GM19328 (cell line): ENCODE data around the gene CXorf66.
"Not testable (repeated sequence)": the region's sequence is repeated elsewhere in the genome, so short reads cannot be mapped to it uniquely, and the experiment has no call there.

Experiments used
- ATAC-seq: cut with Tn5 transposase; IDR thresholded peaks from one replicate; pipeline ENCODE4 v1.9.1; 2021; ENCODE audit warnings: mild to moderate bottlenecking, moderate library complexity; ENCODE audit not compliant: unreplicated experiment

Gene CXorf66

GRCh38 chrX:139965421-139965820, at the start of gene CXorf66:
CXorf66 (minus strand) TSS chrX:139965521; CDS start chrX:139965496, 25 bp downstream.
- no peak for ATAC-seq

- no peak for ATAC-seq
Measured at GRCh38 chrX:139982856-139983255, 17.5 kb upstream of the CXorf66 start.

- no peak for ATAC-seq
Measured at GRCh38 chrX:139974471-139974870, 9.2 kb upstream of the CXorf66 start.

- ATAC-seq: no peak
Measured at GRCh38 chrX:139972629-139973624, 7.6 kb upstream of the CXorf66 start.

- ATAC-seq: no peak
Measured at GRCh38 chrX:139972113-139972512, 6.8 kb upstream of the CXorf66 start.

GRCh38 chrX:139971394-139971749, 6.1 kb upstream of the CXorf66 start:
- no peak for ATAC-seq

- ATAC-seq: no peak
Measured at GRCh38 chrX:139969286-139969685, 4.0 kb upstream of the CXorf66 start.

- no peak for ATAC-seq
Measured at GRCh38 chrX:139967750-139968149, 2.4 kb upstream of the CXorf66 start.

- ATAC-seq: no peak
Measured at GRCh38 chrX:139967300-139967699, 2.0 kb upstream of the CXorf66 start.

GRCh38 chrX:139966159-139966558, 838 bp upstream of the CXorf66 start:
- ATAC-seq: not testable (repeated sequence)

- not testable (repeated sequence) for ATAC-seq
Measured at GRCh38 chrX:139961091-139961490, 4.2 kb downstream of the CXorf66 start.

GRCh38 chrX:139949703-139950102, 15.6 kb downstream of the CXorf66 start:
- ATAC-seq: no peak

GRCh38 chrX:139945075-139945474, 20.2 kb downstream of the CXorf66 start:
- no peak for ATAC-seq

- no peak for ATAC-seq
Measured at GRCh38 chrX:139936259-139936658, 29.1 kb downstream of the CXorf66 start.

- no peak for ATAC-seq
Measured at GRCh38 chrX:139933904-139934303, 31.4 kb downstream of the CXorf66 start.

GRCh38 chrX:139932901-139933796, 32.2 kb downstream of the CXorf66 start, which contains the start of gene ATP11C:
ATP11C (minus strand) TSS chrX:139933053; CDS start chrX:139932042, 1,011 bp downstream.
- peak; percentile 59 for ATAC-seq

- peak; percentile 40 for ATAC-seq
Measured at GRCh38 chrX:139932073-139932900, 33.0 kb downstream of the CXorf66 start.

GRCh38 chrX:139931646-139932072, 33.7 kb downstream of the CXorf66 start:
- ATAC-seq: no peak

- no peak for ATAC-seq
Measured at GRCh38 chrX:139930916-139931645, 34.2 kb downstream of the CXorf66 start.

GRCh38 chrX:139930401-139930800, 34.9 kb downstream of the CXorf66 start:
- ATAC-seq: no peak
